Endothelial cell of umbilical vein (primary cell): ENCODE measurements around the gene DGKI. TPM values are rescaled to one million over a fixed set of nuclear protein-coding genes. Genes with fewer than 3 reads are reported as not detected.

ENCODE experiments used
- BruUV-seq: library from RNA; stranded (reverse); fragments of 400-500 nt; replicated peaks from 2 replicates; lab custom pipeline; 2021; lab: Mats Ljungman, UMichigan
- CTCF ChIA-PET: fragments of 300-600, 350-600 bp; sonication (Branson Sonifier 250); formaldehyde crosslinking; loops from one replicate; lab custom pipeline; 2021; ENCODE audit warnings: antibody characterized with exemption, inconsistent platforms; lab: Charles Lee
- POLR2A ChIA-PET: fragments of 300-600, 350-600 bp; sonication (Branson Sonifier 250); formaldehyde crosslinking; loops from one replicate; lab custom pipeline; 2021; ENCODE audit warnings: antibody characterized with exemption, inconsistent platforms; lab: Charles Lee
- DNase-seq: peaks from one replicate; pipeline ENCODE4 v3.0.0-alpha.2; 2011; ENCODE audit warnings: low read depth, low spot score
- FAIRE-seq: peaks from 2 replicates; lab custom pipeline; 2011; peaks lifted over from hg19 to GRCh38; lab: Jason Lieb, UNC
- H2AFZ ChIP-seq: 2 replicates; pipeline ENCODE4 v1.6.0; 2012; ENCODE audit warnings: low read depth, low read length, control low read depth, inconsistent platforms
- H3K27ac ChIP-seq: 2 replicates; pipeline ENCODE4 v1.5.1; 2011; ENCODE audit warnings: low read depth, mild to moderate bottlenecking, control low read depth, low read length, moderate library complexity; ENCODE audit not compliant: insufficient read depth
- H3K27me3 ChIP-seq, 2 experiments: 2 replicates each; pipeline versions ENCODE4 v1.6.0 to v1.6.1; 2011; ENCODE audit warnings: low read length in 2 of 2, mixed read lengths in 1 of 2; ENCODE audit not compliant: control insufficient read depth in 2 of 2, insufficient read depth in 2 of 2
- H3K36me3 ChIP-seq, 2 experiments: 2 replicates in 1 of 2; 3 replicates in 1 of 2; pipeline ENCODE4 v1.5.1; 2011; ENCODE audit warnings: low read length in 2 of 2, mild to moderate bottlenecking in 1 of 2, moderate library complexity in 1 of 2; ENCODE audit not compliant: control insufficient read depth in 2 of 2, insufficient read depth in 2 of 2; ENCODE audit errors: extremely low read depth in 1 of 2
- H3K4me1 ChIP-seq: 3 replicates; pipeline ENCODE4 v1.5.1; 2011; ENCODE audit warnings: mild to moderate bottlenecking, low read length; ENCODE audit not compliant: control insufficient read depth, insufficient read depth; ENCODE audit errors: extremely low read depth
- H3K4me2 ChIP-seq: 2 replicates; pipeline ENCODE4 v1.6.1; 2011; ENCODE audit warnings: low read length, control low read depth, mixed read lengths; ENCODE audit not compliant: insufficient read depth
- H3K4me3 ChIP-seq, 3 experiments: fragments of 200-600 bp in 1 of 3; sonication (generic), shearing (Covaris generic) in 1 of 3; replicated peaks in 1 of 3; 2 replicates each; pipeline ENCODE4 v1.5.1; 2011 to 2016; ENCODE audit warnings: control low read depth in 3 of 3, low read length in 3 of 3, mild to moderate bottlenecking in 2 of 3, inconsistent platforms in 1 of 3, low read depth in 1 of 3, moderate library complexity in 1 of 3; ENCODE audit not compliant: insufficient read depth in 1 of 3
- H3K79me2 ChIP-seq: 2 replicates; pipeline ENCODE4 v1.6.0; 2012; ENCODE audit warnings: low read length, inconsistent platforms; ENCODE audit not compliant: control insufficient read depth, insufficient read depth
- H3K9ac ChIP-seq: replicated peaks from 2 replicates; pipeline ENCODE3; 2011; ENCODE audit warnings: low read length, control low read depth; ENCODE audit not compliant: insufficient read depth; ENCODE audit errors: extremely low read depth
- H3K9me1 ChIP-seq: replicated peaks from 3 replicates; pipeline ENCODE4 v1.6.0; 2011; ENCODE audit warnings: mild to moderate bottlenecking, low read length; ENCODE audit not compliant: control insufficient read depth, insufficient read depth; ENCODE audit errors: extremely low read depth
- H3K9me3 ChIP-seq: replicated peaks from 2 replicates; pipeline ENCODE4 v1.5.1; 2012; ENCODE audit warnings: low read length, inconsistent platforms; ENCODE audit not compliant: control insufficient read depth, insufficient read depth
- H4K20me1 ChIP-seq: replicated peaks from 2 replicates; pipeline ENCODE3; 2011; ENCODE audit warnings: mild to moderate bottlenecking, low read length; ENCODE audit not compliant: control insufficient read depth, insufficient read depth; ENCODE audit errors: extremely low read depth
- EZH2 ChIP-seq: IDR thresholded peaks from 2 replicates; pipeline ENCODE4 v1.6.1; 2012; ENCODE audit warnings: borderline replicate concordance, low read depth, mild to moderate bottlenecking, moderate library complexity, low read length, inconsistent platforms; ENCODE audit not compliant: severe bottlenecking
- FOS ChIP-seq: IDR thresholded peaks from 2 replicates; pipeline ENCODE4 v1.6.1; 2011; ENCODE audit warnings: mild to moderate bottlenecking, low read length, moderate library complexity, borderline replicate concordance; ENCODE audit not compliant: insufficient read depth
- GATA2 ChIP-seq: IDR thresholded peaks from 2 replicates; pipeline ENCODE4 v1.7.0; 2011; ENCODE audit warnings: low read depth, mild to moderate bottlenecking, moderate library complexity, mixed read lengths, low read length; ENCODE audit not compliant: insufficient read length, insufficient read depth
- JUN ChIP-seq: IDR thresholded peaks from 2 replicates; pipeline ENCODE4 v1.6.1; 2011; ENCODE audit warnings: borderline replicate concordance, low read depth; ENCODE audit not compliant: insufficient read length, insufficient read depth
- MYC ChIP-seq: IDR thresholded peaks from one replicate; pipeline ENCODE4 v1.6.1; 2011; ENCODE audit warnings: mild to moderate bottlenecking, low read depth, low read length
- POLR2A ChIP-seq: IDR thresholded peaks from 2 replicates; pipeline ENCODE4 v1.6.1; 2012; ENCODE audit warnings: low read depth, mild to moderate bottlenecking, control low read depth, low read length
- POLR2AphosphoS5 ChIP-seq: IDR thresholded peaks from 2 replicates; pipeline ENCODE4 v1.6.1; 2012; ENCODE audit warnings: low read depth, mild to moderate bottlenecking, control low read depth, low read length, moderate library complexity; ENCODE audit not compliant: insufficient read depth
- dilution Hi-C: fragments of 300-500 bp; cut with MboI; formaldehyde crosslinking; loops from one replicate; pipeline ENCODE4 v1.15.0; 2019; ENCODE audit warnings: low sequenced_read_pairs; ENCODE audit not compliant: extremely low pct_ligation_motif_present
- intact Hi-C: fragments of 100-400 bp; cut with micrococcal nuclease; formaldehyde crosslinking; loops from one replicate; pipeline ENCODE4 v1.10.0; 2022
- polyA plus RNA-seq, 4 experiments: library from polyadenylated mRNA; depleted of rRNA in 3 of 4; stranded (reverse) in 3 of 4; unstranded in 1 of 4; fragments of >200 nt; gene quantifications; 2 replicates each; pipeline versions ENCODE4 v1.2.1 to v1.2.3, GENCODE V29; 2011 to 2012; ENCODE audit warnings: missing spikeins in 1 of 4
- total RNA-seq: library from RNA; stranded (reverse); gene quantifications from 2 replicates; pipeline ENCODE4 v1.2.3, GENCODE V29; 2021
- TF ChIP-seq, protein P1 (sequence below): IDR thresholded peaks from 2 replicates; pipeline ENCODE4 v1.6.1; 2011; ENCODE audit not compliant: insufficient read depth, insufficient read length
- TF ChIP-seq, protein P2 (sequence below), 2 donors: IDR thresholded peaks; 1 replicate in 1 of 2; 2 replicates in 1 of 2; pipeline ENCODE4 v1.5.1; 2011; ENCODE audit warnings: low read length in 2 of 2, mild to moderate bottlenecking in 2 of 2, moderate library complexity in 2 of 2, control low read depth in 1 of 2, inconsistent platforms in 1 of 2, low read depth in 1 of 2; ENCODE audit not compliant: insufficient read depth in 1 of 2; ENCODE audit errors: extremely low read depth in 1 of 2

DGKI gene
- total and polyA plus RNA-seq, 2 donors (not counting 3 experiments of a cell fraction or from before 2014, with no cell fraction given) = 0.11 to 0.51 TPM

GRCh38 chr7:137351941-137352340 is 494.8 kb downstream of the DGKI start:
- Histone ChIP-seq H3K27me3 (no peaks in the 10 kb centered on the region), H3K27ac (no peak overlapping the region), H3K9me1 (no peaks in the 10 kb centered on the region), H3K79me2 (no peaks in the 10 kb centered on the region), H4K20me1 (no peaks in the 10 kb centered on the region), H2AFZ (no peak overlapping the region), H3K36me3 (no peaks in the 10 kb centered on the region), H3K4me2 (no peak overlapping the region), H3K4me3 (no peak overlapping the region), H3K9me3 (no peaks in the 10 kb centered on the region), H3K4me1 (no peaks in the 10 kb centered on the region), H3K9ac (no peak overlapping the region)
- no TSS peak for BruUV-seq
- intact Hi-C loops = no loop called here
- DNase-seq (no peak), FAIRE-seq (no peak)
- dilution Hi-C loops = no loop called here
- ChIA-PET CTCF (no interaction called here), POLR2A (no interaction called here)
- TF ChIP-seq GATA2 (no peak), EZH2 (no peak), JUN (no peak), POLR2A (no peak), FOS (no peak), POLR2AphosphoS5 (no peak), MYC (no peak)
- TF ChIP-seq, protein P1, sequence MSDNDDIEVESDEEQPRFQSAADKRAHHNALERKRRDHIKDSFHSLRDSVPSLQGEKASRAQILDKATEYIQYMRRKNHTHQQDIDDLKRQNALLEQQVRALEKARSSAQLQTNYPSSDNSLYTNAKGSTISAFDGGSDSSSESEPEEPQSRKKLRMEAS = no peak
- TF ChIP-seq, protein P2, sequence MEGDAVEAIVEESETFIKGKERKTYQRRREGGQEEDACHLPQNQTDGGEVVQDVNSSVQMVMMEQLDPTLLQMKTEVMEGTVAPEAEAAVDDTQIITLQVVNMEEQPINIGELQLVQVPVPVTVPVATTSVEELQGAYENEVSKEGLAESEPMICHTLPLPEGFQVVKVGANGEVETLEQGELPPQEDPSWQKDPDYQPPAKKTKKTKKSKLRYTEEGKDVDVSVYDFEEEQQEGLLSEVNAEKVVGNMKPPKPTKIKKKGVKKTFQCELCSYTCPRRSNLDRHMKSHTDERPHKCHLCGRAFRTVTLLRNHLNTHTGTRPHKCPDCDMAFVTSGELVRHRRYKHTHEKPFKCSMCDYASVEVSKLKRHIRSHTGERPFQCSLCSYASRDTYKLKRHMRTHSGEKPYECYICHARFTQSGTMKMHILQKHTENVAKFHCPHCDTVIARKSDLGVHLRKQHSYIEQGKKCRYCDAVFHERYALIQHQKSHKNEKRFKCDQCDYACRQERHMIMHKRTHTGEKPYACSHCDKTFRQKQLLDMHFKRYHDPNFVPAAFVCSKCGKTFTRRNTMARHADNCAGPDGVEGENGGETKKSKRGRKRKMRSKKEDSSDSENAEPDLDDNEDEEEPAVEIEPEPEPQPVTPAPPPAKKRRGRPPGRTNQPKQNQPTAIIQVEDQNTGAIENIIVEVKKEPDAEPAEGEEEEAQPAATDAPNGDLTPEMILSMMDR (IDR thresholded peaks at IDR 0.05; ENCODE audit: extremely low read depth in 1 of 2, insufficient read depth in 1 of 2, low read depth in 1 of 2, low read length in 2 of 2) = no peak
